GM12891 (cell line): Measurements from ENCODE around the gene GPR62.

Source experiments
- POLR2A ChIP-seq: IDR thresholded peaks from 2 replicates; pipeline ENCODE4 v1.6.1; 2011; ENCODE audit warnings: low read depth, low read length, control low read depth
- POLR2AphosphoS5 ChIP-seq: IDR thresholded peaks from 2 replicates; pipeline ENCODE4 v1.6.1; 2011; ENCODE audit warnings: low read depth, low read length, control low read depth
- SPI1 ChIP-seq: IDR thresholded peaks from 2 replicates; pipeline ENCODE4 v1.6.1; 2011; ENCODE audit warnings: low read depth, low read length, control low read depth
- TAF1 ChIP-seq: IDR thresholded peaks from 2 replicates; pipeline ENCODE4 v1.6.1; 2011; ENCODE audit warnings: low read depth, low read length, control low read depth

GRCh38 chr3:51968883-51969678, 13.9 kb downstream of the GPR62 start:
- TF ChIP-seq POLR2AphosphoS5, result no peak
- no peak for TF ChIP-seq POLR2A
- TF ChIP-seq SPI1, result no peak
- no peak for TF ChIP-seq TAF1
